ENCODE results near the gene C1orf210. TPM values are rescaled to one million over a fixed set of nuclear protein-coding genes. Genes with fewer than 3 reads are reported as not detected.

Gene C1orf210
- total and polyA plus RNA-seq, 2 of the 13 experiments (the other 11 are each of a cell fraction or from before 2014, with no cell fraction given): 0.49 to 5.1 TPM

DNA sequence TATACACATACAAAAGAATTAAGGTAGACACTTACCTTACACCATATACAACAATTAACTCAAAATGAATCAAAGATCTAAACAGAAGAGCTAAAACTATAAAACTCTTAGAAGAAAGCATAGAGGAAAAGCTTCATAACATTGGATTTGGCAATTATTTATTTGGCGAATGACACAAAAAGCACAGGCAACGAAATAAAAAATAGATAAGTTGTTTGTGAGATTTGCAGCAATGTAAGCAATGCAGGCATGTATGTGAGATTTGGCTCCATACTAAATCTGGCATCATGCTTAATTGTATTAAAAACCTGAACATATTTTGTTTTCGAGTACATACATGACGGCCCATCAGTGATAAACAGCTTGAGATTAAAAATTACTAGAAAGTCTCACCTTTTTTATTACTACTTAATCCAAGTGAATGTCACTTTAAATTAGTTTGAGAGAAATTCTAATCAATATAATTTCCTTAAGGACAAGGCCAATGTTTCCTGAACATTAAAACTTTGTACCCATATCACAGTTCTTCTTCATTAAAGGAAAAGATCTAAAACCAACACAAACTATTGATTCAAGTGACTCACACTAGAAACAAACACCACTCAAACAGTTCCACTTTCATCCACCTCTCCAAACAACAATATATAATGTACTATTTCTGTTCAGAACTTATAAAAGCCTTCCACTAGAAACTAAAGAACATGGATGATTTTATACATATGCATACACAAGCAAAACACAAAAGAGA lies 38.7 kb downstream of the C1orf210 start (continued):
- TF ChIP-seq ZNF597 (CRISPR knock-in tag; IDR thresholded peaks at IDR 0.05) (no peak), ESRRA (CRISPR knock-in tag; IDR thresholded peaks at IDR 0.05; ENCODE audit: low read depth) (no peak), ARNT (IDR thresholded peaks at IDR 0.05) (no peak), ZNF121 (CRISPR knock-in tag; IDR thresholded peaks at IDR 0.05) (no peak), EED (CRISPR knock-in tag; IDR thresholded peaks at IDR 0.05) (no peak), GLI4 (CRISPR knock-in tag; IDR thresholded peaks at IDR 0.05; ENCODE audit: borderline replicate concordance) (no peak), ZSCAN29 (CRISPR knock-in tag; conservative IDR thresholded peaks at IDR 0.05) (no peak), SP5 (CRISPR knock-in tag; IDR thresholded peaks at IDR 0.05; ENCODE audit: borderline replicate concordance, low read depth) (no peak), MTERF4 (CRISPR knock-in tag; IDR thresholded peaks at IDR 0.05) (no peak), ZNF780A (CRISPR knock-in tag; IDR thresholded peaks at IDR 0.05) (no peak), ZNF737 (CRISPR knock-in tag; IDR thresholded peaks at IDR 0.05; ENCODE audit: borderline replicate concordance) (no peak), ZNF576 (CRISPR knock-in tag; IDR thresholded peaks at IDR 0.05) (no peak), GATAD1 (CRISPR knock-in tag; IDR thresholded peaks at IDR 0.05) (no peak), NFRKB (IDR thresholded peaks at IDR 0.05) (no peak), XBP1 (CRISPR knock-in tag; IDR thresholded peaks at IDR 0.05) (no peak), TBX3 (IDR thresholded peaks at IDR 0.05; ENCODE audit: borderline replicate concordance) (0 out of 2 replicates have a peak, but pooled peaks have one; percentile 19), ZBTB34 (CRISPR knock-in tag; IDR thresholded peaks at IDR 0.05) (no peak), RFX5 (IDR thresholded peaks at IDR 0.05; ENCODE audit: low read depth, low read length) (no peak), CBX5 (CRISPR knock-in tag; IDR thresholded peaks at IDR 0.05; ENCODE audit: borderline replicate concordance) (no peak), KDM2A (CRISPR knock-in tag; IDR thresholded peaks at IDR 0.05; ENCODE audit: borderline replicate concordance, low read depth) (no peak), ZNF251 (CRISPR knock-in tag; IDR thresholded peaks at IDR 0.05) (no peak), U2AF1 (optimal IDR thresholded peaks at IDR 0.05; ENCODE audit: low read depth, low read length) (no peak)
- TF ChIP-seq, protein P1, sequence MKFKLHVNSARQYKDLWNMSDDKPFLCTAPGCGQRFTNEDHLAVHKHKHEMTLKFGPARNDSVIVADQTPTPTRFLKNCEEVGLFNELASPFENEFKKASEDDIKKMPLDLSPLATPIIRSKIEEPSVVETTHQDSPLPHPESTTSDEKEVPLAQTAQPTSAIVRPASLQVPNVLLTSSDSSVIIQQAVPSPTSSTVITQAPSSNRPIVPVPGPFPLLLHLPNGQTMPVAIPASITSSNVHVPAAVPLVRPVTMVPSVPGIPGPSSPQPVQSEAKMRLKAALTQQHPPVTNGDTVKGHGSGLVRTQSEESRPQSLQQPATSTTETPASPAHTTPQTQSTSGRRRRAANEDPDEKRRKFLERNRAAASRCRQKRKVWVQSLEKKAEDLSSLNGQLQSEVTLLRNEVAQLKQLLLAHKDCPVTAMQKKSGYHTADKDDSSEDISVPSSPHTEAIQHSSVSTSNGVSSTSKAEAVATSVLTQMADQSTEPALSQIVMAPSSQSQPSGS (CRISPR knock-in tag; IDR thresholded peaks at IDR 0.05): no peak
- TF ChIP-seq, protein P2, sequence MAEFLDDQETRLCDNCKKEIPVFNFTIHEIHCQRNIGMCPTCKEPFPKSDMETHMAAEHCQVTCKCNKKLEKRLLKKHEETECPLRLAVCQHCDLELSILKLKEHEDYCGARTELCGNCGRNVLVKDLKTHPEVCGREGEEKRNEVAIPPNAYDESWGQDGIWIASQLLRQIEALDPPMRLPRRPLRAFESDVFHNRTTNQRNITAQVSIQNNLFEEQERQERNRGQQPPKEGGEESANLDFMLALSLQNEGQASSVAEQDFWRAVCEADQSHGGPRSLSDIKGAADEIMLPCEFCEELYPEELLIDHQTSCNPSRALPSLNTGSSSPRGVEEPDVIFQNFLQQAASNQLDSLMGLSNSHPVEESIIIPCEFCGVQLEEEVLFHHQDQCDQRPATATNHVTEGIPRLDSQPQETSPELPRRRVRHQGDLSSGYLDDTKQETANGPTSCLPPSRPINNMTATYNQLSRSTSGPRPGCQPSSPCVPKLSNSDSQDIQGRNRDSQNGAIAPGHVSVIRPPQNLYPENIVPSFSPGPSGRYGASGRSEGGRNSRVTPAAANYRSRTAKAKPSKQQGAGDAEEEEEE (CRISPR knock-in tag; IDR thresholded peaks at IDR 0.05; ENCODE audit: borderline replicate concordance): no peak
